A549 treated with RU486 at 1 μM for 4 hours (cell line): Measurements from ENCODE around the gene FGF2. TPM values are rescaled to one million over a fixed set of nuclear protein-coding genes. Genes with fewer than 3 reads are reported as not detected.

Experiments used
- total RNA-seq: library from RNA; stranded (reverse); fragments of 200-300 nt; extraction: Qiagen RNA extraction; gene quantifications from 5 replicates; pipeline ENCODE4 v1.2.3, GENCODE V29; 2022; ENCODE audit warnings: low read depth

The FGF2 gene
- 36.3 to 64.1 TPM (median 51.6 TPM) in 5 replicates for total RNA-seq

GRCh38 chr4:122826553-122827257, at the start of gene FGF2:
FGF2 (plus strand) TSS chr4:122826831; CDS start chr4:122827175, 344 bp downstream.

DNA sequence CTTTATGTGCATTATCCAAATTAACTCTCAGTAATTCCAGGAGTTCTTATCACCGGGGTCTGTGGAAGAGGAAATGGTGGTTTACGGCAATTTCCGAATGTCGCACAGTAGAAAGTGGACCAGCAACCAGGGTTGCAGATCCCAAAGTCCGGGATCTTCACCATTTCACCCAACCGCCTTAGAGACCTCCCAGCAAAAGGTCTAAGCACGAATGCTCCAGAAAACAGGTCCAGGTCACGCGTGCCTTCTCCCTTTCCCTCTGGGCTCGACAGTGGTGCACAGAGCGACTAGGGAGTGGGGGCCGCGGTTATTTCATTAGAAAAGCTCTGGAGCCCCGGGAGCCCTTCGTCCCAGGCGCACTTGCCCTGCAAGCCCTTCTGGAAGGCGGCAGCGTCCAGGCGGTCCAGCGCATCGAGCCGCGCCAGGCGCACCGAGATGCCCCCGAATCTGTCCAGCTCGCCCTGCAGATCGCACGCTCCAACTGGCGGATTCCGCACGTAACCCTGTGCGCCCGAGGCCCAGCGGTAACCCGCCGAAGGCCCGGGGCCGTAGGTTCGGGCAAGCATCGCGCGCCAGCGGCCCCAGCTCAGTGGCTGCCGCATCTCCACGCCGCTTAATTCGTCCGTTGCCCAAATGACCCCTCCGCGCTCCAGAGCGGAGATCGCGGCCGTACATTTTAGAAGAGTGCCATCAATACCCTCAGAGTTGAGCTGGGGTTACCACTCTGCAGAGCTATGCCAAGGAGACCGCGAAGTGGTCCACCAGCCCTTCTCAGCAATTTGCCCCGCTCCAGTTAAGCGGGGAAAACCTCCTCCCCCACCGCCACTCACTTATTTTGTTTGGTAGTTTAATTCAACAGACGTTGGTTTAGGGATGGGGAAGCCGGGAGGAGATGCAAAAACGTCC, 95.6 kb downstream of the FGF2 start, which contains the start of gene NUDT6:
Gene NUDT6 (minus strand): TSS at position 627 of the 906 bp plus-strand sequence. CDS start 25 bp downstream, at position 602.

Other genes with a start within 250 kb of the FGF2 start
- not detected in 5 replicates for gene IL21, start 205.8 kb upstream of the FGF2 start, total RNA-seq
- 1.9 to 3.5 TPM (median 3.2 TPM) in 5 replicates for gene BBS12, start 94.1 kb upstream of the FGF2 start, total RNA-seq
- 6.3 to 7.9 TPM (median 6.5 TPM) in 5 replicates for gene NUDT6, start 95.8 kb downstream of the FGF2 start, total RNA-seq